HepG2 (cell line): Measurements from ENCODE around the gene KIF3A. TPM values are rescaled to one million over a fixed set of nuclear protein-coding genes. Genes with fewer than 3 reads are reported as not detected.

Source experiments
- ATAC-seq: fragments of 200-7000 bp; cut with Tn5 transposase; 3 replicates; pipeline ENCODE4 v1.9.1; 2020; ENCODE audit warnings: mild to moderate bottlenecking, moderate library complexity
- BruUV-seq: library from RNA; stranded (reverse); fragments of 400-500 nt; replicated peaks from 2 replicates; lab custom pipeline; 2021; lab: Mats Ljungman, UMichigan
- CTCF ChIA-PET: fragments of 300-600 bp; formaldehyde crosslinking; extraction: SDS; loops from one replicate; lab custom pipeline; 2021; ENCODE audit warnings: low total read pairs, inconsistent platforms, low intra/inter-chr PET ratio; lab: Yijun Ruan, JAX
- POLR2A ChIA-PET: fragments of 350-600 bp; sonication (Branson Sonifier 250); formaldehyde crosslinking; loops from one replicate; lab custom pipeline; 2020; ENCODE audit warnings: antibody characterized with exemption, inconsistent platforms; lab: Yijun Ruan, JAX
- DNase-seq: peaks from one replicate; pipeline ENCODE4 v3.0.0-alpha.2; 2015; ENCODE audit warnings: low spot score
- FAIRE-seq: peaks from 3 replicates; lab custom pipeline; 2011; peaks lifted over from hg19 to GRCh38; lab: Jason Lieb, UNC
- H2AFZ ChIP-seq: one replicate; pipeline ENCODE4 v1.6.1; 2011; ENCODE audit warnings: low read length, inconsistent platforms
- H3K27ac ChIP-seq: fragments of 300-600 bp; 3 replicates; pipeline ENCODE4 v1.8.0; 2011; ENCODE audit warnings: mixed run types, mild to moderate bottlenecking, mixed read lengths, low read length, inconsistent platforms; ENCODE audit not compliant: insufficient read depth; ENCODE audit errors: extremely low read length
- H3K27me3 ChIP-seq, 2 experiments: fragments of 200-600 bp in 1 of 2; 2 replicates in 1 of 2; 3 replicates in 1 of 2; pipeline versions ENCODE4 v1.6.0 to v1.8.0; 2011; ENCODE audit warnings: low read length in 2 of 2, mild to moderate bottlenecking in 2 of 2, moderate library complexity in 2 of 2, inconsistent platforms in 1 of 2; ENCODE audit not compliant: insufficient read depth in 2 of 2, control insufficient read depth in 1 of 2
- H3K36me3 ChIP-seq, 2 experiments: fragments of 200-600 bp in 1 of 2; replicated peaks in 1 of 2; 2 replicates in 1 of 2; 3 replicates in 1 of 2; pipeline versions ENCODE4 v1.5.1 to v1.8.0; 2011; ENCODE audit warnings: low read length in 2 of 2, inconsistent platforms in 1 of 2; ENCODE audit not compliant: insufficient read depth in 2 of 2, control insufficient read depth in 1 of 2
- H3K4me1 ChIP-seq: 2 replicates; pipeline ENCODE4 v1.5.1; 2012; ENCODE audit warnings: low read length, inconsistent platforms; ENCODE audit not compliant: insufficient read depth
- H3K4me2 ChIP-seq: 2 replicates; pipeline ENCODE4 v1.6.0; 2011; ENCODE audit warnings: low read depth, low read length, inconsistent platforms
- H3K4me3 ChIP-seq, 3 experiments: fragments of 200-600 bp in 1 of 3; sonication (generic), shearing (Covaris generic) in 1 of 3; replicated peaks in 1 of 3; 2 replicates each; pipeline ENCODE4 v1.5.1; 2011 to 2016; ENCODE audit warnings: low read length in 3 of 3, inconsistent platforms in 2 of 3, low read depth in 2 of 3, mild to moderate bottlenecking in 2 of 3, control low read depth in 1 of 3, mixed read lengths in 1 of 3; ENCODE audit not compliant: insufficient read depth in 1 of 3
- H3K79me2 ChIP-seq: one replicate; pipeline ENCODE4 v1.6.1; 2011; ENCODE audit warnings: low read length, inconsistent platforms; ENCODE audit not compliant: insufficient read depth
- H3K9ac ChIP-seq: 2 replicates; pipeline ENCODE4 v1.6.0; 2011; ENCODE audit warnings: mild to moderate bottlenecking, low read depth, low read length, inconsistent platforms; ENCODE audit not compliant: insufficient read depth
- H3K9me3 ChIP-seq: 2 replicates; pipeline ENCODE4 v1.5.1; 2012; ENCODE audit warnings: mild to moderate bottlenecking, low read length
- H4K20me1 ChIP-seq: 2 replicates; pipeline ENCODE4 v1.6.0; 2011; ENCODE audit warnings: inconsistent platforms, mild to moderate bottlenecking, low read length, moderate library complexity; ENCODE audit not compliant: insufficient read depth
- AGO2 ChIP-seq: fragments of 200-400 bp; formaldehyde crosslinking; optimal IDR thresholded peaks from 2 replicates; pipeline ENCODE3; 2017; ENCODE audit warnings: mild to moderate bottlenecking, low read depth, low read length, moderate library complexity
- ASH2L ChIP-seq: fragments of 300-600, 200-600 bp; sonication (generic); IDR thresholded peaks from 2 replicates; pipeline ENCODE4 v1.7.0; 2017; ENCODE audit warnings: low read depth, mild to moderate bottlenecking, moderate library complexity, mixed read lengths, low read length; ENCODE audit not compliant: insufficient read length
- CENPBD1 ChIP-seq: sonication (generic); formaldehyde crosslinking; IDR thresholded peaks from 2 replicates; pipeline ENCODE4 v1.8.0; 2022; ENCODE audit warnings: missing genetic modification reagents, low read depth, mild to moderate bottlenecking, borderline replicate concordance
- FOXC1 ChIP-seq: sonication (generic); formaldehyde crosslinking; IDR thresholded peaks from 2 replicates; pipeline ENCODE4 v1.8.0; 2022; ENCODE audit warnings: mild to moderate bottlenecking, missing genetic modification reagents, borderline replicate concordance
- HOXA9 ChIP-seq: sonication (generic); formaldehyde crosslinking; IDR thresholded peaks from 2 replicates; pipeline ENCODE4 v1.8.1; 2022; ENCODE audit warnings: missing genetic modification reagents, mild to moderate bottlenecking, moderate library complexity, borderline replicate concordance
- NFKBIZ ChIP-seq: IDR thresholded peaks from 2 replicates; pipeline ENCODE4 v1.6.1; 2018; ENCODE audit warnings: missing genetic modification reagents, missing compliant biosample characterization
- RXRA ChIP-seq: sonication (generic); formaldehyde crosslinking; IDR thresholded peaks from 2 replicates; pipeline ENCODE4 v1.5.1; 2020; ENCODE audit warnings: missing genetic modification reagents
- TSC22D2 ChIP-seq: sonication (generic); formaldehyde crosslinking; IDR thresholded peaks from 2 replicates; pipeline ENCODE4 v1.5.1; 2020; ENCODE audit warnings: missing genetic modification reagents, mild to moderate bottlenecking, borderline replicate concordance
- ZBTB7B ChIP-seq: sonication (generic); formaldehyde crosslinking; IDR thresholded peaks from 2 replicates; pipeline ENCODE4 v1.4.0; 2020; ENCODE audit warnings: missing genetic modification reagents
- ZFX ChIP-seq: sonication (generic); formaldehyde crosslinking; IDR thresholded peaks from 2 replicates; pipeline ENCODE4 v1.4.0; 2020; ENCODE audit warnings: mild to moderate bottlenecking, low read depth, missing genetic modification reagents, moderate library complexity
- ZMYM4 ChIP-seq: sonication (generic); formaldehyde crosslinking; IDR thresholded peaks from 2 replicates; pipeline ENCODE4 v1.8.1; 2023; ENCODE audit warnings: mild to moderate bottlenecking, missing genetic modification reagents
- ZNF263 ChIP-seq: sonication (generic); formaldehyde crosslinking; IDR thresholded peaks from 2 replicates; pipeline ENCODE4 v1.4.0; 2020; ENCODE audit warnings: missing genetic modification reagents
- ZNF3 ChIP-seq: IDR thresholded peaks from 2 replicates; pipeline ENCODE4 v1.7.0; 2017; ENCODE audit warnings: inconsistent platforms
- ZNF430 ChIP-seq: sonication (generic); formaldehyde crosslinking; IDR thresholded peaks from 2 replicates; pipeline ENCODE4 v1.9.0; 2021; ENCODE audit warnings: mild to moderate bottlenecking, missing genetic modification reagents
- ZNF563 ChIP-seq: sonication (generic); formaldehyde crosslinking; IDR thresholded peaks from 2 replicates; pipeline ENCODE4 v1.8.0; 2022; ENCODE audit warnings: mild to moderate bottlenecking, moderate library complexity, missing genetic modification reagents
- ZNF629 ChIP-seq: sonication (generic); formaldehyde crosslinking; conservative IDR thresholded peaks from 2 replicates; pipeline ENCODE4 v1.5.0; 2020; ENCODE audit warnings: missing genetic modification reagents
- WGBS: methylation state at CpG from one replicate; pipeline ENCODE4 v1.1.6; 2017; ENCODE audit warnings: low lambda C conversion rate; 5-methylcytosine and 5-hydroxymethylcytosine counted together
- in situ Hi-C: cut with HindIII; loops from 2 replicates; pipeline ENCODE4 v1.10.0; 2017; ENCODE audit warnings: low pct_unique_long_range_greater_than_20kb; ENCODE audit not compliant: extremely low pct_ligation_motif_present
- intact Hi-C: fragments of 100-400 bp; cut with micrococcal nuclease; formaldehyde crosslinking; loops from one replicate; pipeline ENCODE4 v1.10.0; 2022; ENCODE audit not compliant: unreplicated experiment
- polyA plus RNA-seq, 8 experiments: library from polyadenylated mRNA; depleted of rRNA in 3 of 8; stranded (reverse) in 7 of 8; unstranded in 1 of 8; fragments of >200 nt; fragmentation: Illumina TruSeq in 4 of 8; extraction: Trizol in 4 of 8; gene quantifications; 2 replicates each; pipeline versions ENCODE4 v1.2.1 to v1.2.3, GENCODE V29; 2011 to 2016; ENCODE audit warnings: low read depth in 4 of 8, missing spikeins in 1 of 8, mixed read lengths in 1 of 8; ENCODE audit not compliant: insufficient read depth in 1 of 8
- total RNA-seq, 5 experiments: library from RNA; depleted of rRNA; stranded (reverse); fragments of >200 nt; fragmentation: Illumina TruSeq; extraction: Trizol; gene quantifications; 2 replicates each; pipeline ENCODE4 v1.2.3, GENCODE V29; 2016; ENCODE audit warnings: low read depth in 1 of 5

Gene KIF3A
- total and polyA plus RNA-seq, 2 of the 13 experiments (the other 11 are each of a cell fraction or from before 2014, with no cell fraction given) = 2.3 to 8.4 TPM

GRCh38 chr5:132776131-132776937 lies 39.0 kb upstream of the KIF3A start:
- Histone ChIP-seq H3K79me2 (peaks cover 38% of the 10 kb centered on the region), H3K4me1 (peaks cover 58% of the 10 kb centered on the region), H3K4me2 (peak overlapping the region; percentile 75), H3K9ac (peak overlapping the region; percentile 84), H3K9me3 (no peaks in the 10 kb centered on the region), H3K4me3 (peak overlapping the region; percentile 66 to 93 (median 72)), H3K27ac (peak overlapping the region; percentile 55), H3K36me3 (no peaks in the 10 kb centered on the region), H2AFZ (no peak overlapping the region), H3K27me3 (no peaks in the 10 kb centered on the region), H4K20me1 (no peaks in the 10 kb centered on the region)
- CTCF ChIA-PET = no interaction called here
- DNase-seq = peak; percentile 19
- in situ Hi-C loops (no loop called here), intact Hi-C loops (loop anchor here (2.0 kb wide), 2 partner anchors 30 to 44 kb away; no protein-coding TSS in a partner anchor)
- no peak for FAIRE-seq
- no TSS peak for BruUV-seq
- 0% methylated on average over 11 of the region's 39 CpGs for WGBS
- TF ChIP-seq ZMYM4 (CRISPR knock-in tag) (0 out of 2 replicates have a peak, but pooled peaks have one; percentile 18), ZFX (peak; percentile 29; the same call in 1 of the 2 replicates), ZNF563 (CRISPR knock-in tag) (peak; percentile 46; the same call in 1 of the 2 replicates), FOXC1 (CRISPR knock-in tag) (0 out of 2 replicates have a peak, but pooled peaks have one; percentile 24), RXRA (CRISPR knock-in tag) (no peak), CENPBD1 (CRISPR knock-in tag) (no peak), ZNF430 (CRISPR knock-in tag) (peak; percentile 9; the same call in 1 of the 2 replicates), ZNF263 (peak; percentile 71), AGO2 (peak; percentile 55), NFKBIZ (CRISPR knock-in tag) (no peak), TSC22D2 (0 out of 2 replicates have a peak, but pooled peaks have one; percentile 27), ZBTB7B (0 out of 2 replicates have a peak, but pooled peaks have one; percentile 36), HOXA9 (CRISPR knock-in tag) (no peak), ZNF3 (CRISPR knock-in tag) (no peak), ASH2L (peak; percentile 20), ZNF629 (CRISPR knock-in tag) (peak; percentile 42)
- peak; percentile 21 for ATAC-seq
- POLR2A ChIA-PET = interaction anchor here (0.6 to 4.2 kb wide), 7 partner anchors 31 to 286 kb away, joined by 3 to 21 read pairs (median 3); partner anchors contain the start of gene KIF3A
